HEK293T (cell line): ENCODE measurements around the gene SEMA6B.

Source experiments
- ARNT ChIP-seq: fragments of 450-650 bp; IDR thresholded peaks from 2 replicates; pipeline ENCODE4 v1.6.1; 2017; ENCODE audit warnings: mild to moderate bottlenecking
- BHLHE40 ChIP-seq: fragments of 450-650 bp; IDR thresholded peaks from 2 replicates; pipeline ENCODE4 v1.6.1; 2016; ENCODE audit warnings: mild to moderate bottlenecking, moderate library complexity, borderline replicate concordance
- CTBP1 ChIP-seq: fragments of 450-650 bp; IDR thresholded peaks from 2 replicates; pipeline ENCODE4 v1.6.1; 2016; ENCODE audit warnings: borderline replicate concordance
- FOXA1 ChIP-seq: fragments of 450-650 bp; IDR thresholded peaks from 2 replicates; pipeline ENCODE4 v1.6.1; 2016; ENCODE audit warnings: mild to moderate bottlenecking
- FOXK2 ChIP-seq: fragments of 450-650 bp; IDR thresholded peaks from 2 replicates; pipeline ENCODE4 v1.6.1; 2016; ENCODE audit warnings: mild to moderate bottlenecking
- FOXM1 ChIP-seq: fragments of 450-650 bp; IDR thresholded peaks from 2 replicates; pipeline ENCODE4 v1.6.1; 2017; ENCODE audit warnings: mild to moderate bottlenecking, borderline replicate concordance
- LEF1 ChIP-seq: fragments of 450-650 bp; IDR thresholded peaks from 2 replicates; pipeline ENCODE4 v1.6.1; 2017; ENCODE audit warnings: mild to moderate bottlenecking, borderline replicate concordance
- SUZ12 ChIP-seq: fragments of 450-650 bp; IDR thresholded peaks from 2 replicates; pipeline ENCODE4 v1.6.1; 2016; ENCODE audit warnings: mild to moderate bottlenecking
- ZNF384 ChIP-seq: fragments of 450-650 bp; IDR thresholded peaks from 2 replicates; pipeline ENCODE4 v1.6.1; 2016

DNA sequence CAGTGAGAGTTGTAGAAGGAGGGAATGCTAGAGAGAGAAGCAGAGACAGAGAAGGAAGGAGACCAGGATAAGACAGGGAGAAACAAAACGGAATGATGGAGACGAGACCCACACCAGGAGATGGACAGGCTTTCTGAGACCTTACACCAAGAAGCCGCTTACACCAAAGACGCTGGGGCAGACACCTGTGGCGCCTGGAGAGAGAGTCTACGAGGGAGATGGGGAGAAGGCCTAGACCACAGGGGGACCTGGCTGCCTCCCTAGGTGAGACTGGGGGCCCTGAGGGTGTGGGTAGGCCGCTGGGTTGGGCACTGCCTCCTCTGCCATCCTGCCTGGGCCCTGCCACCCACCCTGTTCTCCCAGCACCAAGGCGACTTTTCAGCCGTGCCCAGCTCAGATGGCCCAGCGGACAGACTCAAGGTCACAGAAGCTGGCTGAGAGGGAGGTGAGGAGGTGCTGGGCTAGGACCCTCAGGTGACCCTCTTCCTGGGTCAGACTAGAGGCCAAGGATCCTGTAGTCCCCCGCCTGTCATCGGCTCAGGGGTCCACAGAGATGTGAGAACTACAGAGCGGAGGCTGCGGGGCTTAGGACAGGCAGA is 29.5 kb downstream of the SEMA6B start:
- TF ChIP-seq BHLHE40: no peak
- no peak for TF ChIP-seq FOXK2
- TF ChIP-seq ZNF384: no peak
- no peak for TF ChIP-seq ARNT
- no peak for TF ChIP-seq CTBP1
- no peak for TF ChIP-seq FOXM1
- no peak for TF ChIP-seq LEF1
- no peak for TF ChIP-seq FOXA1
- no peak for TF ChIP-seq SUZ12
